Liver (tissue), 9 donors: ENCODE data around the gene DOCK2. TPM values are rescaled to one million over a fixed set of nuclear protein-coding genes. Genes with fewer than 3 reads are reported as not detected.

Source experiments
- DNase-seq: peaks from one replicate; pipeline ENCODE4 v3.0.0-alpha.2; 2017; ENCODE audit warnings: low spot score
- H3K27ac ChIP-seq, 2 donors: one replicate each; pipeline ENCODE4 v1.7.0; 2013; ENCODE audit warnings: inconsistent platforms in 2 of 2, low read length in 2 of 2, control low read depth in 1 of 2, low read depth in 1 of 2, mild to moderate bottlenecking in 1 of 2
- H3K27me3 ChIP-seq, 4 donors: one replicate each; pipeline versions ENCODE4 v1.6.1 to v1.7.0; 2013; ENCODE audit warnings: low read length in 3 of 4, inconsistent platforms in 1 of 4, mild to moderate bottlenecking in 1 of 4, moderate library complexity in 1 of 4; ENCODE audit not compliant: control insufficient read depth in 4 of 4, insufficient read depth in 4 of 4
- H3K36me3 ChIP-seq, 4 donors: one replicate each; pipeline versions ENCODE4 v1.6.1 to v1.7.0; 2013; ENCODE audit warnings: low read length in 3 of 4, mild to moderate bottlenecking in 3 of 4, low read depth in 1 of 4, moderate library complexity in 1 of 4; ENCODE audit not compliant: control insufficient read depth in 4 of 4, insufficient read depth in 3 of 4
- H3K4me1 ChIP-seq, 4 donors: one replicate each; pipeline versions ENCODE4 v1.6.1 to v1.7.0; 2013; ENCODE audit warnings: low read length in 3 of 4, mild to moderate bottlenecking in 3 of 4, moderate library complexity in 1 of 4; ENCODE audit not compliant: control insufficient read depth in 4 of 4, insufficient read depth in 4 of 4
- H3K4me3 ChIP-seq, 3 donors: one replicate each; pipeline versions ENCODE4 v1.6.1 to v1.7.0; 2013; ENCODE audit warnings: low read length in 3 of 3, control low read depth in 1 of 3, low read depth in 1 of 3, mild to moderate bottlenecking in 1 of 3
- H3K9ac ChIP-seq, 2 donors: one replicate each; pipeline ENCODE4 v1.7.0; 2013; ENCODE audit warnings: low read length in 2 of 2, mild to moderate bottlenecking in 2 of 2, moderate library complexity in 2 of 2, control low read depth in 1 of 2, low read depth in 1 of 2
- H3K9me3 ChIP-seq, 4 donors: one replicate each; pipeline versions ENCODE4 v1.6.1 to v1.7.0; 2013; ENCODE audit warnings: low read length in 3 of 4; ENCODE audit not compliant: control insufficient read depth in 4 of 4
- EGR1 ChIP-seq, 2 donors: IDR thresholded peaks; 2 replicates each; pipeline ENCODE4 v1.6.1; 2016 to 2018; ENCODE audit warnings: antibody characterized with exemption in 2 of 2, low read depth in 2 of 2
- FOXA1 ChIP-seq: IDR thresholded peaks from 2 replicates; pipeline ENCODE4 v1.6.1; 2016; ENCODE audit warnings: antibody characterized with exemption
- FOXA2 ChIP-seq: IDR thresholded peaks from 2 replicates; pipeline ENCODE4 v1.6.1; 2016; ENCODE audit warnings: antibody characterized with exemption
- GABPA ChIP-seq, 2 donors: IDR thresholded peaks in 1 of 2; conservative IDR thresholded peaks in 1 of 2; 2 replicates each; pipeline ENCODE4 v1.6.1; 2016; ENCODE audit warnings: antibody characterized with exemption in 2 of 2, mild to moderate bottlenecking in 1 of 2, moderate library complexity in 1 of 2
- HNF4A ChIP-seq, 2 donors: conservative IDR thresholded peaks; 2 replicates each; pipeline ENCODE4 v1.6.1; 2016; ENCODE audit warnings: antibody characterized with exemption in 2 of 2, mild to moderate bottlenecking in 2 of 2
- NR2F2 ChIP-seq: IDR thresholded peaks from 2 replicates; pipeline ENCODE4 v1.6.1; 2016; ENCODE audit warnings: antibody characterized with exemption
- REST ChIP-seq: IDR thresholded peaks from 2 replicates; pipeline ENCODE4 v1.6.1; 2016; ENCODE audit warnings: antibody characterized with exemption, mild to moderate bottlenecking
- SP1 ChIP-seq: IDR thresholded peaks from 2 replicates; pipeline ENCODE4 v1.6.1; 2018; ENCODE audit warnings: antibody characterized with exemption, mild to moderate bottlenecking
- TAF1 ChIP-seq: conservative IDR thresholded peaks from 2 replicates; pipeline ENCODE4 v1.6.1; 2016; ENCODE audit warnings: antibody characterized with exemption, mild to moderate bottlenecking
- YY1 ChIP-seq: IDR thresholded peaks from 2 replicates; pipeline ENCODE4 v1.6.1; 2016; ENCODE audit warnings: antibody characterized with exemption, mild to moderate bottlenecking
- WGBS: extraction: QIAGEN DNeasy Blood & Tissue Kit; methylation state at CpG from one replicate; pipeline ENCODE4 v1.1.7; 2013; 5-methylcytosine and 5-hydroxymethylcytosine counted together
- polyA plus RNA-seq, 2 donors: library from polyadenylated mRNA; stranded (reverse) in 1 of 2; unstranded in 1 of 2; fragments of 200-250 nt in 1 of 2; fragments of >200 nt in 1 of 2; fragmentation: Nextera tagmentation in 1 of 2; extraction: Ambion mirVana in 1 of 2; gene quantifications; one replicate each; pipeline versions ENCODE4 v1.2.1 to v1.2.3, GENCODE V29; 2013 to 2015
- total RNA-seq, 2 donors: library from RNA; depleted of rRNA; stranded (reverse); fragments of >200 nt; gene quantifications; one replicate each; pipeline ENCODE4 v1.2.3, GENCODE V29; 2014
- TF ChIP-seq, protein P1 (sequence below): fragments of 150-350 bp; IDR thresholded peaks from 2 replicates; pipeline ENCODE4 v1.5.1; 2017; ENCODE audit warnings: improper control_type of control experiment, low read depth, low read length; ENCODE audit not compliant: missing input control
- TF ChIP-seq, protein P2 (sequence below): IDR thresholded peaks from 2 replicates; pipeline ENCODE4 v1.6.1; 2016; ENCODE audit warnings: antibody characterized with exemption
- donor health status: healthy.
- donor health status: healthy.
- donor health status: healthy.
- donor health status: healthy.
- donor health status: healthy.

Gene DOCK2
- total and polyA plus RNA-seq, 4 donors, result 2.3 to 26.6 (median 8.2) TPM

- TF ChIP-seq, protein P1, sequence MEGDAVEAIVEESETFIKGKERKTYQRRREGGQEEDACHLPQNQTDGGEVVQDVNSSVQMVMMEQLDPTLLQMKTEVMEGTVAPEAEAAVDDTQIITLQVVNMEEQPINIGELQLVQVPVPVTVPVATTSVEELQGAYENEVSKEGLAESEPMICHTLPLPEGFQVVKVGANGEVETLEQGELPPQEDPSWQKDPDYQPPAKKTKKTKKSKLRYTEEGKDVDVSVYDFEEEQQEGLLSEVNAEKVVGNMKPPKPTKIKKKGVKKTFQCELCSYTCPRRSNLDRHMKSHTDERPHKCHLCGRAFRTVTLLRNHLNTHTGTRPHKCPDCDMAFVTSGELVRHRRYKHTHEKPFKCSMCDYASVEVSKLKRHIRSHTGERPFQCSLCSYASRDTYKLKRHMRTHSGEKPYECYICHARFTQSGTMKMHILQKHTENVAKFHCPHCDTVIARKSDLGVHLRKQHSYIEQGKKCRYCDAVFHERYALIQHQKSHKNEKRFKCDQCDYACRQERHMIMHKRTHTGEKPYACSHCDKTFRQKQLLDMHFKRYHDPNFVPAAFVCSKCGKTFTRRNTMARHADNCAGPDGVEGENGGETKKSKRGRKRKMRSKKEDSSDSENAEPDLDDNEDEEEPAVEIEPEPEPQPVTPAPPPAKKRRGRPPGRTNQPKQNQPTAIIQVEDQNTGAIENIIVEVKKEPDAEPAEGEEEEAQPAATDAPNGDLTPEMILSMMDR, result no peak
- TF ChIP-seq GABPA (IDR thresholded peaks at IDR 0.05 in 1 of 2, conservative IDR thresholded peaks at IDR 0.05 in 1 of 2), result no peak
- Histone ChIP-seq H3K27ac (no peak overlapping the region), H3K36me3 (no peaks in the 10 kb centered on the region), H3K27me3 (no peaks in the 10 kb centered on the region), H3K9me3 (no peaks in the 10 kb centered on the region), H3K9ac (no peak overlapping the region), H3K4me1 (no peaks in the 10 kb centered on the region), H3K4me3 (no peak overlapping the region)
- no peak for DNase-seq
- WGBS, result 58% methylated on average over 1 of the region's 1 CpG
Observed at GRCh38 chr5:169908864-169909263, 271.8 kb downstream of the DOCK2 start.

GRCh38 chr5:169909945-169910344 lies 272.9 kb downstream of the DOCK2 start:
- H3K4me3 ChIP-seq, result no peak overlapping the region
- TF ChIP-seq YY1, result no peak
- no peak for TF ChIP-seq NR2F2
- no peak for TF ChIP-seq TAF1
- no peak for TF ChIP-seq FOXA1
- no peak for TF ChIP-seq SP1
- no peak overlapping the region for H3K27ac ChIP-seq
- no peak overlapping the region for H3K9ac ChIP-seq
- no peaks in the 10 kb centered on the region for H3K4me1 ChIP-seq
- WGBS, result 91% methylated on average over 3 of the region's 3 CpGs
- H3K9me3 ChIP-seq, result no peaks in the 10 kb centered on the region
- no peaks in the 10 kb centered on the region for H3K27me3 ChIP-seq
- no peak for DNase-seq
- H3K36me3 ChIP-seq, result no peaks in the 10 kb centered on the region

DNA sequence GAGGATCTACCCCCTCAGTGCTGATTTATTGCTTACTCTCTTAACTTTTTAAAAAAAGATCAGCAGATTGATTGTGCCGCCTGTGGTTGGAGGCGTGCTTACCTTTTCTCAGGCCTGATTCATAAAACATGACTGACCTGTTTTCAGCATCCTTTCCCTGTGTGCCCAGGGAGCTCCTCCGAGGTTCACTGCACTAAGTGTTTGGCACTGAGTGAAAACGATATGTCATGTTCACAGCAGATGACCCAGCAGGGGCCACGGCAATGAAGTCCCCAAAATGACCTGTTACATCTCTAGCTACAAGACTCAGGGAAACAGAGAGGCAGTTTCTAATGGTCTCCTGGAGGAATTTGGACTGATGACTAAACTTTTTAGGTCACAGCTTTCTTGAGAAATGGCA lies 273.3 kb downstream of the DOCK2 start:
- no peaks in the 10 kb centered on the region for H3K4me1 ChIP-seq
- no peak overlapping the region for H3K27ac ChIP-seq
- WGBS, result 82% methylated on average over 5 of the region's 5 CpGs

GRCh38 chr5:169911448-169912212 lies 274.6 kb downstream of the DOCK2 start:
- H3K9ac ChIP-seq, result no peak overlapping the region
- TF ChIP-seq, protein P1, result no peak
- TF ChIP-seq GABPA (IDR thresholded peaks at IDR 0.05 in 1 of 2, conservative IDR thresholded peaks at IDR 0.05 in 1 of 2), result no peak
- no peak for TF ChIP-seq EGR1 (IDR thresholded peaks at IDR 0.05; ENCODE audit: low read depth in 2 of 2)
- no peak for TF ChIP-seq NR2F2
- no peak for TF ChIP-seq HNF4A (conservative IDR thresholded peaks at IDR 0.05)
- no peak for TF ChIP-seq SP1
- TF ChIP-seq, protein P2, sequence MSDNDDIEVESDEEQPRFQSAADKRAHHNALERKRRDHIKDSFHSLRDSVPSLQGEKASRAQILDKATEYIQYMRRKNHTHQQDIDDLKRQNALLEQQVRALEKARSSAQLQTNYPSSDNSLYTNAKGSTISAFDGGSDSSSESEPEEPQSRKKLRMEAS, result no peak
- TF ChIP-seq REST, result no peak
- no peak for TF ChIP-seq TAF1
- TF ChIP-seq FOXA2, result no peak
- H3K36me3 ChIP-seq, result no peaks in the 10 kb centered on the region
- H3K27ac ChIP-seq, result no peak overlapping the region
- no peak overlapping the region for H3K4me3 ChIP-seq
- 69% methylated on average over 4 of the region's 4 CpGs for WGBS
- DNase-seq, result no peak
- H3K9me3 ChIP-seq, result no peaks in the 10 kb centered on the region
- H3K27me3 ChIP-seq, result no peaks in the 10 kb centered on the region
- no peaks in the 10 kb centered on the region for H3K4me1 ChIP-seq

More for the DNA sequence above, 273.3 kb downstream of the DOCK2 start:
- DNase-seq, result no peak
- Histone ChIP-seq H3K36me3 (no peaks in the 10 kb centered on the region), H3K4me3 (no peak overlapping the region), H3K9ac (no peak overlapping the region), H3K9me3 (no peaks in the 10 kb centered on the region), H3K27me3 (no peaks in the 10 kb centered on the region)
- no peak for TF ChIP-seq SP1
